GM18511 (cell line): Measurements from ENCODE around the gene CPNE4.
A peak's percentile ranks its signal among the peaks of the same experiment; 100 is the strongest.

Experiments used
- ATAC-seq: cut with Tn5 transposase; IDR thresholded peaks from one replicate; pipeline ENCODE4 v1.9.1; 2021; ENCODE audit warnings: mild to moderate bottlenecking, moderate library complexity; ENCODE audit not compliant: unreplicated experiment

The CPNE4 gene

GRCh38 chr3:131616719-131617118 lies 418.1 kb downstream of the CPNE4 start:
- ATAC-seq: no peak

- ATAC-seq: no peak
Measured at GRCh38 chr3:131612745-131613144, 422.1 kb downstream of the CPNE4 start.

GRCh38 chr3:131610174-131610573 lies 424.6 kb downstream of the CPNE4 start:
- no peak for ATAC-seq

- no peak for ATAC-seq
Measured at GRCh38 chr3:131608741-131609140, 426.1 kb downstream of the CPNE4 start.

- no peak for ATAC-seq
Measured at GRCh38 chr3:131608296-131608695, 426.5 kb downstream of the CPNE4 start.

- ATAC-seq: no peak
Measured at GRCh38 chr3:131605916-131606315, 428.9 kb downstream of the CPNE4 start.

GRCh38 chr3:131602011-131602779 lies 432.6 kb downstream of the CPNE4 start:
- no peak for ATAC-seq

- ATAC-seq: no peak
Measured at GRCh38 chr3:131597816-131598215, 437.0 kb downstream of the CPNE4 start.

- ATAC-seq: no peak
Measured at GRCh38 chr3:131596884-131597283, 437.9 kb downstream of the CPNE4 start.

- no peak for ATAC-seq
Measured at GRCh38 chr3:131591394-131592014, 443.3 kb downstream of the CPNE4 start.

GRCh38 chr3:131586277-131586676 lies 448.5 kb downstream of the CPNE4 start:
- ATAC-seq: no peak

GRCh38 chr3:131582438-131582837 lies 452.4 kb downstream of the CPNE4 start:
- ATAC-seq: no peak

- no peak for ATAC-seq
Measured at GRCh38 chr3:131568460-131568859, 466.4 kb downstream of the CPNE4 start.

GRCh38 chr3:131564812-131565211 lies 470.0 kb downstream of the CPNE4 start:
- no peak for ATAC-seq

- no peak for ATAC-seq
Measured at GRCh38 chr3:131561511-131561910, 473.3 kb downstream of the CPNE4 start.

- ATAC-seq: no peak
Measured at GRCh38 chr3:131560795-131561194, 474.0 kb downstream of the CPNE4 start.

GRCh38 chr3:131555456-131555855 lies 479.4 kb downstream of the CPNE4 start:
- no peak for ATAC-seq

GRCh38 chr3:131553495-131554247 lies 481.1 kb downstream of the CPNE4 start:
- peak; percentile 94 for ATAC-seq

GRCh38 chr3:131551761-131552160 lies 483.1 kb downstream of the CPNE4 start:
- ATAC-seq: no peak

GRCh38 chr3:131550562-131551465 lies 484.0 kb downstream of the CPNE4 start:
- no peak for ATAC-seq

- no peak for ATAC-seq
Measured at GRCh38 chr3:131549340-131549739, 485.5 kb downstream of the CPNE4 start.
